Germinal center (tissue), 1 donor: ENCODE measurements around the gene CFAP97.
"Not testable (repeated sequence)": the region's sequence is repeated elsewhere in the genome, so short reads cannot be mapped to it uniquely, and the experiment has no call there.

ENCODE experiments used
- DNase-seq: peaks from one replicate; pipeline ENCODE4 v3.0.0; 2012; ENCODE audit warnings: mixed read lengths, low spot score

CFAP97 gene

GRCh38 chr4:185203486-185204237 is at the start of gene CFAP97:
Gene CFAP97, minus strand, starts transcription at chr4:185204000. Its CDS starts 12,804 bp downstream, at chr4:185191196.
- DNase-seq = peak; percentile 80

- DNase-seq = no peak
Observed at GRCh38 chr4:185249105-185249504, 45.3 kb upstream of the CFAP97 start.

- DNase-seq = no peak
Observed at GRCh38 chr4:185248393-185249039, 44.7 kb upstream of the CFAP97 start.

- no peak for DNase-seq
Observed at GRCh38 chr4:185247151-185247550, 43.4 kb upstream of the CFAP97 start.

GRCh38 chr4:185246453-185246852 is 42.7 kb upstream of the CFAP97 start:
- DNase-seq = no peak

- no peak for DNase-seq
Observed at GRCh38 chr4:185244763-185245162, 41.0 kb upstream of the CFAP97 start.

GRCh38 chr4:185243879-185244278 is 40.1 kb upstream of the CFAP97 start:
- no peak for DNase-seq

GRCh38 chr4:185242749-185243533 is 39.1 kb upstream of the CFAP97 start:
- no peak for DNase-seq

- not testable (repeated sequence) for DNase-seq
Observed at GRCh38 chr4:185240486-185240885, 36.7 kb upstream of the CFAP97 start.

GRCh38 chr4:185238750-185239149 is 35.0 kb upstream of the CFAP97 start:
- no peak for DNase-seq

GRCh38 chr4:185238215-185238681 is 34.4 kb upstream of the CFAP97 start:
- DNase-seq = no peak

GRCh38 chr4:185237175-185237574 is 33.4 kb upstream of the CFAP97 start:
- no peak for DNase-seq

GRCh38 chr4:185235843-185236503 is 32.2 kb upstream of the CFAP97 start:
- no peak for DNase-seq

GRCh38 chr4:185235119-185235842 is 31.5 kb upstream of the CFAP97 start:
- no peak for DNase-seq

- DNase-seq = no peak
Observed at GRCh38 chr4:185232370-185232769, 28.6 kb upstream of the CFAP97 start.

- no peak for DNase-seq
Observed at GRCh38 chr4:185229021-185229818, 25.4 kb upstream of the CFAP97 start.

- no peak for DNase-seq
Observed at GRCh38 chr4:185227713-185228278, 24.0 kb upstream of the CFAP97 start.

- DNase-seq = no peak
Observed at GRCh38 chr4:185227131-185227551, 23.3 kb upstream of the CFAP97 start.

GRCh38 chr4:185225940-185226339 is 22.1 kb upstream of the CFAP97 start:
- DNase-seq = no peak

- DNase-seq = no peak
Observed at GRCh38 chr4:185224597-185224996, 20.8 kb upstream of the CFAP97 start.
